Measurements from ENCODE around the gene NLRP6. TPM values are rescaled to one million over a fixed set of nuclear protein-coding genes. Genes with fewer than 3 reads are reported as not detected.

The NLRP6 gene
- total RNA-seq, 1 experiment from 2014 or later, result not detected

DNA sequence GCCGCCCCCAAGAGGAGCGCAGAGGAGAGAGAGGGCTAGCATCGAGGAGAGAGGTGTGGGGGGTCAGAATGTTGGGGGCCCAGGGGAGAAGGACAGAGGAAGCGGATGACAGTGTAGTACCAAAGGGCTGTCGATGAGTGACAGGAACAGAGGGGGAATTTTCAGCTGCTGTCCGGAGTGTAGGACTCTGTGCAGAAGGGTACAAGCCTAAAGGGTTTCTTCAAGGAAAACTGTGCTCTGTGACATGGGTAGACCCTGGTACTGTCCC, 5.3 kb upstream of the NLRP6 start:
- no peak for DNase-seq (ENCODE audit: unreplicated experiment)
- ChIA-PET CTCF (no interaction called here), POLR2A (interaction anchor here (0.5 to 1.1 kb wide), 2 partner anchors 38 to 225 kb away, joined by 3 to 4 read pairs; no protein-coding TSS in a partner anchor)
- Mint-ChIP-seq H3K4me3 (ENCODE audit: unreplicated experiment) (no peak overlapping the region), H3K36me3 (ENCODE audit: insufficient read depth, unreplicated experiment) (no peaks in the 10 kb centered on the region), H3K27me3 (ENCODE audit: insufficient read depth, unreplicated experiment) (peaks cover 45% of the 10 kb centered on the region), H3K4me1 (ENCODE audit: insufficient read depth, unreplicated experiment) (peaks cover 10% of the 10 kb centered on the region), H3K9me3 (ENCODE audit: unreplicated experiment) (no peaks in the 10 kb centered on the region), H3K27ac (ENCODE audit: low read depth, unreplicated experiment) (no peak overlapping the region)
- no peak for TF ChIP-seq CTCF (IDR thresholded peaks at IDR 0.05; ENCODE audit: unreplicated experiment)
- intact Hi-C loops (cut with micrococcal nuclease), result no loop called here
- no TSS peak for BruUV-seq (replicated peaks)

DNA sequence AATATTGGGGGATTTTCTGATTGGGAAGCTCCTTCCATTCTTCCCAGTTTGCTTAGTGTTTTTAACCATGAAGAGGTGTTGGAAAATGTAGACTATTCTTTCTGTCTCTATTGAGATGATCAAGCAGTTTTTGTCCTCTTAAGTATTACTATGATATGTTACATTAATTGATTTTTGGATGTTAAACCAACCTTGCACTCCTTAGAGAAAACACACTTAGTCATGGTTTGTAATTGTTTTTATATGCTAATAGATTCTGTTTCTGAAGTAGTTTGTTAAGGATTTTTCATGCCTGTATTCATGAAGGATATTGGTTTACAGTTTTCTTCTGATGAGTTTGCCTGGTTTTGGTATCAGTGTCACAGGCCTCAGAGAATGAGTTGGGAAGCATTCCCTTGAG, 2.0 kb upstream of the NLRP6 start:
- intact Hi-C loops (cut with micrococcal nuclease), result no loop called here
- H3K4me3 Mint-ChIP-seq (ENCODE audit: unreplicated experiment), result no peak overlapping the region
- H3K27ac Mint-ChIP-seq (ENCODE audit: low read depth, unreplicated experiment), result no peak overlapping the region
- peaks cover 45% of the 10 kb centered on the region for H3K27me3 Mint-ChIP-seq (ENCODE audit: insufficient read depth, unreplicated experiment)
- H3K36me3 Mint-ChIP-seq (ENCODE audit: insufficient read depth, unreplicated experiment), result no peaks in the 10 kb centered on the region
- no peak for TF ChIP-seq CTCF (IDR thresholded peaks at IDR 0.05; ENCODE audit: unreplicated experiment)
- H3K4me1 Mint-ChIP-seq (ENCODE audit: insufficient read depth, unreplicated experiment), result no peaks in the 10 kb centered on the region
- POLR2A ChIA-PET, result interaction anchor here (0.6 to 1.3 kb wide), 3 partner anchors 28 to 420 kb away, joined by 3 to 4 read pairs (median 3); partner anchors contain the start of genes PSMD13 and TMEM80
- CTCF ChIA-PET, result no interaction called here
- no TSS peak for BruUV-seq (replicated peaks)
- no peaks in the 10 kb centered on the region for H3K9me3 Mint-ChIP-seq (ENCODE audit: unreplicated experiment)
- DNase-seq (ENCODE audit: unreplicated experiment), result no peak

DNA sequence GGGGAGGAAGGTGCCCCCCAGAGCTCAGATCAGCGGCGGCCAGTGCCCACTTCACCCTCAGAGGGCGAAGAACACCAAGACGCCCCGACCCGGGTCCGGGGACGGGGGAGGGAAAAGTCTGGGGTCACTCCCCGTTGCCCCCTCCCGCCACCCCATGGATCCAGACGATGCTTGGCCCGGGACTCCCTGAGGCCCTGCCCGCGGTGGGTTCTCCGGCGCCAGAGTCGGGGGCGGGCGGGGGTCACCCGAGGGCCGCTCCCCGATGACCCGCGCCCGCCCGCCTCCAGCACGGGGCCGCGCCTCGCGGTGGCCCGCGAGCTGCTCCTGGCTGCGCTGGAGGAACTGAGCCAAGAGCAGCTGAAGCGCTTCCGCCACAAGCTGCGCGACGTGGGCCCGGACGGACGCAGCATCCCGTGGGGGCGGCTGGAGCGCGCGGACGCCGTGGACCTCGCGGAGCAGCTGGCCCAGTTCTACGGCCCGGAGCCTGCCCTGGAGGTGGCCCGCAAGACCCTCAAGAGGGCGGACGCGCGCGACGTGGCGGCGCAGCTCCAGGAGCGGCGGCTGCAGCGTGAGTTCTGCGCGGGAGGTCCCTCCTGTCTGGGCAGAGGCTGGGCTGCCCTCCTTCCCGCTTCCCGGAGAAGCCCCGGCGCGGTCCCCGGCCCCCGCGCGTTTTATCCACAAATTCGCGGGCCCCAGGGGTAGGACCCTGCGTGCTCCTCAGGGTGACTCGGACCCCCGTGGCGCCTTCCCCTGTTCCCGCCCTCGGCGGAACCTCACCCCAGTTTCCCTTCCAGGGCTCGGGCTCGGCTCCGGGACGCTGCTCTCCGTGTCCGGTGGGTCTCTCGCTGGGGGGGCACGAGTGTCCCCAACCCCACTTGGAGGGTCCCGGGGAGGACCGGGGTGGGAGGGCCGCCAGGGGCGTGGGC, 1.1 kb downstream of the NLRP6 start:
- Mint-ChIP-seq H3K36me3 (ENCODE audit: insufficient read depth, unreplicated experiment) (no peaks in the 10 kb centered on the region), H3K27me3 (ENCODE audit: insufficient read depth, unreplicated experiment) (peaks cover 54% of the 10 kb centered on the region), H3K4me1 (ENCODE audit: insufficient read depth, unreplicated experiment) (peaks cover 6% of the 10 kb centered on the region), H3K4me3 (ENCODE audit: unreplicated experiment) (no peak overlapping the region), H3K27ac (ENCODE audit: low read depth, unreplicated experiment) (no peak overlapping the region), H3K9me3 (ENCODE audit: unreplicated experiment) (no peaks in the 10 kb centered on the region)
- TF ChIP-seq CTCF (IDR thresholded peaks at IDR 0.05; ENCODE audit: unreplicated experiment), result no peak
- no TSS peak for BruUV-seq (replicated peaks)
- ChIA-PET POLR2A (no interaction called here), CTCF (interaction anchor here (0.6 to 1.1 kb wide), 3 partner anchors 12 to 50 kb away, joined by 3 to 5 read pairs (median 3); no protein-coding TSS in a partner anchor)
- intact Hi-C loops (cut with micrococcal nuclease), result no loop called here
- no peak for DNase-seq (ENCODE audit: unreplicated experiment)

DNA sequence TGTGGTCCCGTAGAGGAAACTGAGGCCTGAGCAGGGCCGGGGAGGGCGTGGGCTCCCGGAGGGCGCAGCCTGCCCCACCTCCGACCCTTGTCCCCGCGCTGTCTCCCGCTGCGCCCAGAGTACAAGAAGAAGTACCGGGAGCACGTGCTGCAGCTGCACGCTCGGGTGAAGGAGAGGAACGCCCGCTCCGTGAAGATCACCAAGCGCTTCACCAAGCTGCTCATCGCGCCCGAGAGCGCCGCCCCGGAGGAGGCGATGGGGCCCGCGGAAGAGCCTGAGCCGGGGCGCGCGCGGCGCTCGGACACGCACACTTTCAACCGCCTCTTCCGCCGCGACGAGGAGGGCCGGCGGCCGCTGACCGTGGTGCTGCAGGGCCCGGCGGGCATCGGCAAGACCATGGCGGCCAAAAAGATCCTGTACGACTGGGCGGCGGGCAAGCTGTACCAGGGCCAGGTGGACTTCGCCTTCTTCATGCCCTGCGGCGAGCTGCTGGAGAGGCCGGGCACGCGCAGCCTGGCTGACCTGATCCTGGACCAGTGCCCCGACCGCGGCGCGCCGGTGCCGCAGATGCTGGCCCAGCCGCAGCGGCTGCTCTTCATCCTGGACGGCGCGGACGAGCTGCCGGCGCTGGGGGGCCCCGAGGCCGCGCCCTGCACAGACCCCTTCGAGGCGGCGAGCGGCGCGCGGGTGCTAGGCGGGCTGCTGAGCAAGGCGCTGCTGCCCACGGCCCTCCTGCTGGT, 1.9 kb downstream of the NLRP6 start:
- Mint-ChIP-seq H3K4me1 (ENCODE audit: insufficient read depth, unreplicated experiment) (peaks cover 6% of the 10 kb centered on the region), H3K9me3 (ENCODE audit: unreplicated experiment) (no peaks in the 10 kb centered on the region), H3K27ac (ENCODE audit: low read depth, unreplicated experiment) (no peak overlapping the region), H3K27me3 (ENCODE audit: insufficient read depth, unreplicated experiment) (peaks cover 54% of the 10 kb centered on the region), H3K36me3 (ENCODE audit: insufficient read depth, unreplicated experiment) (no peaks in the 10 kb centered on the region), H3K4me3 (ENCODE audit: unreplicated experiment) (no peak overlapping the region)
- ChIA-PET POLR2A (no interaction called here), CTCF (interaction anchor here (1.1 to 1.6 kb wide), 2 partner anchors 37 kb away, joined by 3 to 4 read pairs; no protein-coding TSS in a partner anchor)
- intact Hi-C loops (cut with micrococcal nuclease), result no loop called here
- no TSS peak for BruUV-seq (replicated peaks)
- no peak for TF ChIP-seq CTCF (IDR thresholded peaks at IDR 0.05; ENCODE audit: unreplicated experiment)
- no peak for DNase-seq (ENCODE audit: unreplicated experiment)
